Endodermal cell (in vitro differentiated cells): ENCODE data around the gene GOLGA6L26. TPM values are rescaled to one million over a fixed set of nuclear protein-coding genes. Genes with fewer than 3 reads are reported as not detected.
"Not testable (repeated sequence)": the region's sequence is repeated elsewhere in the genome, so short reads cannot be mapped to it uniquely, and the experiment has no call there.

Experiments
- DNase-seq: peaks from one replicate; pipeline ENCODE4 v3.0.0-alpha.2; 2017
- H3K27ac ChIP-seq: 2 replicates; pipeline ENCODE4 v1.5.1; 2013; ENCODE audit warnings: mild to moderate bottlenecking, low read depth, low read length, moderate library complexity
- H3K27me3 ChIP-seq: 2 replicates; pipeline ENCODE4 v1.6.1; 2013; ENCODE audit warnings: mild to moderate bottlenecking, low read length, moderate library complexity; ENCODE audit not compliant: insufficient read depth, control insufficient read depth, poor library complexity, severe bottlenecking
- H3K36me3 ChIP-seq: 2 replicates; pipeline ENCODE4 v1.7.0; 2013; ENCODE audit warnings: mild to moderate bottlenecking, low read length, moderate library complexity; ENCODE audit not compliant: control insufficient read depth, insufficient read depth
- H3K4me1 ChIP-seq: one replicate; pipeline ENCODE4 v1.7.0; 2013; ENCODE audit warnings: low read length; ENCODE audit not compliant: control insufficient read depth, insufficient read depth
- H3K4me3 ChIP-seq: 2 replicates; pipeline ENCODE4 v1.5.1; 2013; ENCODE audit warnings: mild to moderate bottlenecking, low read length, moderate library complexity
- H3K9ac ChIP-seq: 2 replicates; pipeline ENCODE4 v1.6.1; 2013; ENCODE audit warnings: mild to moderate bottlenecking, low read length, moderate library complexity; ENCODE audit not compliant: poor library complexity, severe bottlenecking; ENCODE audit errors: extremely low read depth
- H3K9me3 ChIP-seq: 2 replicates; pipeline ENCODE4 v1.6.1; 2013; ENCODE audit warnings: mild to moderate bottlenecking, low read length, moderate library complexity; ENCODE audit not compliant: control insufficient read depth
- H3K27ac Mint-ChIP-seq: 2 replicates; pipeline ENCODE4 v1.8.0; 2020; ENCODE audit warnings: mixed read lengths
- H3K27me3 Mint-ChIP-seq: 2 replicates; pipeline ENCODE4 v1.8.0; 2021; ENCODE audit warnings: mild to moderate bottlenecking, mixed read lengths; ENCODE audit not compliant: insufficient read depth
- H3K36me3 Mint-ChIP-seq: 2 replicates; pipeline ENCODE4 v1.8.0; 2020; ENCODE audit warnings: low read depth, mixed read lengths
- H3K4me1 Mint-ChIP-seq: 2 replicates; pipeline ENCODE4 v1.8.0; 2020; ENCODE audit warnings: mixed read lengths
- H3K4me3 Mint-ChIP-seq: 2 replicates; pipeline ENCODE4 v1.8.0; 2020; ENCODE audit warnings: mild to moderate bottlenecking, moderate library complexity, mixed read lengths
- H3K9me3 Mint-ChIP-seq: 2 replicates; pipeline ENCODE4 v1.8.0; 2020; ENCODE audit warnings: mild to moderate bottlenecking, mixed read lengths
- WGBS, 2 experiments: methylation state at CpG; one replicate each; pipeline versions ENCODE4 v1.1.5 to v1.1.7; 2013; ENCODE audit warnings: missing lambda C conversion rate in 2 of 2, mixed read lengths in 1 of 2; ENCODE audit not compliant: insufficient coverage in 1 of 2, insufficient read length in 1 of 2; 5-methylcytosine and 5-hydroxymethylcytosine counted together
- total RNA-seq, 2 donors: library from RNA; stranded (reverse); fragmentation: NEBNext Ultra II Directional in 1 of 2; extraction: Animal tissue kit (Norgen Biotek cat#: 25700) in 1 of 2; gene quantifications; 2 replicates in 1 of 2; 3 replicates in 1 of 2; pipeline ENCODE4 v1.2.1, GENCODE V29; 2021

Gene GOLGA6L26
- total RNA-seq, 2 donors from 2014 or later: not detected

- Mint-ChIP-seq H3K36me3 (peaks cover 19% of the 10 kb centered on the region), H3K27ac (peak overlapping the region; percentile 79), H3K4me3 (peak overlapping the region; percentile 75), H3K9me3 (peaks cover 39% of the 10 kb centered on the region)
- Histone ChIP-seq H3K9me3 (peaks cover 17% of the 10 kb centered on the region), H3K4me3 (peak overlapping the region; percentile 74), H3K36me3 (peaks cover 12% of the 10 kb centered on the region)
- not testable (repeated sequence) for H3K27ac ChIP-seq, H3K4me1 ChIP-seq, H3K4me1 Mint-ChIP-seq, DNase-seq, H3K27me3 Mint-ChIP-seq, H3K9ac ChIP-seq, H3K27me3 ChIP-seq
- WGBS, 2 experiments: 20 to 46% methylated on average over 1 to 7 of the region's 7 CpGs
These were observed 29.7 kb downstream of the GOLGA6L26 start for GRCh38 chr15:23304267-23304666.

GRCh38 chr15:23303654-23304053 is 30.3 kb downstream of the GOLGA6L26 start:
- not testable (repeated sequence) for H3K4me1 ChIP-seq, H3K4me1 Mint-ChIP-seq, H3K27ac ChIP-seq, H3K27me3 Mint-ChIP-seq, H3K4me3 ChIP-seq, H3K9ac ChIP-seq, H3K27me3 ChIP-seq, H3K36me3 ChIP-seq
- peak; percentile 48 for DNase-seq
- peaks cover 33% of the 10 kb centered on the region for H3K9me3 Mint-ChIP-seq
- H3K4me3 Mint-ChIP-seq: peak overlapping the region; percentile 75
- 48% methylated on average over 27 of the region's 55 CpGs; no CpG with 5 or more reads in 1 of the 2 experiments for WGBS, 2 experiments
- H3K36me3 Mint-ChIP-seq: peaks cover 17% of the 10 kb centered on the region
- H3K27ac Mint-ChIP-seq: peak overlapping the region; percentile 79
- peaks cover 14% of the 10 kb centered on the region for H3K9me3 ChIP-seq

GRCh38 chr15:23303246-23303645 is 30.8 kb downstream of the GOLGA6L26 start:
- not testable (repeated sequence) for H3K4me3 ChIP-seq, H3K36me3 ChIP-seq, H3K9ac ChIP-seq, H3K27ac Mint-ChIP-seq, DNase-seq, H3K27me3 ChIP-seq, H3K4me1 ChIP-seq, H3K27ac ChIP-seq, H3K27me3 Mint-ChIP-seq, H3K4me3 Mint-ChIP-seq, H3K4me1 Mint-ChIP-seq
- WGBS, 2 experiments: no CpG with 5 or more reads among the region's 33 CpGs
- H3K9me3 ChIP-seq: peaks cover 10% of the 10 kb centered on the region
- H3K36me3 Mint-ChIP-seq: peaks cover 13% of the 10 kb centered on the region
- H3K9me3 Mint-ChIP-seq: peaks cover 30% of the 10 kb centered on the region

Other genes with a start within 250 kb of the GOLGA6L26 start
- gene GOLGA6L1, start 197.4 kb downstream of the GOLGA6L26 start, total RNA-seq: not detected
- under 1 TPM in 1 of 2 donors, not detected in 1; 0.07 TPM for gene GOLGA8S, start 20.6 kb upstream of the GOLGA6L26 start, total RNA-seq
- not detected for gene GOLGA6L2, start 113.0 kb upstream of the GOLGA6L26 start, total RNA-seq
- gene MKRN3, start 231.5 kb upstream of the GOLGA6L26 start, total RNA-seq: not detected